K562 (cell line): ENCODE measurements around the gene ZNRF3. TPM values are rescaled to one million over a fixed set of nuclear protein-coding genes. Genes with fewer than 3 reads are reported as not detected.
A peak's percentile ranks its signal among the peaks of the same experiment; 100 is the strongest.

ENCODE experiments used
- DIDO1 ChIP-seq: fragments of 450-650 bp; IDR thresholded peaks from 2 replicates; pipeline ENCODE4 v1.6.1; 2016; ENCODE audit warnings: low read depth, missing biosample characterization, missing genetic modification characterization
- E2F3 ChIP-seq: fragments of 250-450 bp; sonication (Bioruptor Pico); IDR thresholded peaks from 2 replicates; pipeline ENCODE4 v1.4.0; 2020; ENCODE audit warnings: mild to moderate bottlenecking
- HDGF ChIP-seq: fragments of 450-650 bp; IDR thresholded peaks from 2 replicates; pipeline ENCODE4 v1.6.1; 2016
- KDM1A ChIP-seq, 2 experiments: fragments of 450-650 bp; IDR thresholded peaks; 2 replicates each; pipeline ENCODE4 v1.6.1; 2016; ENCODE audit warnings: mild to moderate bottlenecking in 2 of 2
- NR2C2 ChIP-seq, 2 experiments: fragments of 200-800 bp in 1 of 2; sonication (Bioruptor generic) in 1 of 2; sonication (generic) in 1 of 2; formaldehyde crosslinking in 1 of 2; IDR thresholded peaks; 2 replicates each; pipeline versions ENCODE4 v1.6.1 to v1.8.0; 2016 to 2022; ENCODE audit warnings: mild to moderate bottlenecking in 1 of 2, missing compliant biosample characterization in 1 of 2, missing genetic modification characterization in 1 of 2, missing genetic modification reagents in 1 of 2
- SETDB1 ChIP-seq: IDR thresholded peaks from one replicate; pipeline ENCODE4 v1.6.1; 2012; ENCODE audit warnings: low read length, control low read depth, inconsistent platforms
- SIN3A ChIP-seq, 2 experiments: fragments of 150-350 bp in 1 of 2; IDR thresholded peaks; 2 replicates each; pipeline ENCODE4 v1.6.1; 2011 to 2016; ENCODE audit warnings: borderline replicate concordance in 2 of 2, low read depth in 2 of 2, low read length in 2 of 2, mild to moderate bottlenecking in 2 of 2, moderate library complexity in 2 of 2; ENCODE audit not compliant: control insufficient read depth in 1 of 2
- SRF ChIP-seq, 2 experiments: fragments of 250-450, 450-650 bp in 1 of 2; sonication (Bioruptor Pico) in 1 of 2; sonication (generic) in 1 of 2; formaldehyde crosslinking; IDR thresholded peaks; 2 replicates each; pipeline versions ENCODE4 v1.5.0 to v1.5.1; 2020 to 2022; ENCODE audit warnings: mild to moderate bottlenecking in 1 of 2, missing genetic modification reagents in 1 of 2
- ZBTB1 ChIP-seq: sonication (generic); formaldehyde crosslinking; IDR thresholded peaks from 2 replicates; pipeline ENCODE4 v1.8.1; 2023; ENCODE audit warnings: missing genetic modification reagents, low read depth, mild to moderate bottlenecking, borderline replicate concordance
- ZBTB7A ChIP-seq: IDR thresholded peaks from 2 replicates; pipeline ENCODE4 v1.6.1; 2011; ENCODE audit warnings: low read depth, mild to moderate bottlenecking, low read length, moderate library complexity, borderline replicate concordance; ENCODE audit not compliant: control insufficient read depth
- ZFP30 ChIP-seq: fragments of 250-450 bp; sonication (Bioruptor Pico); IDR thresholded peaks from 2 replicates; pipeline ENCODE4 v1.8.0; 2022; ENCODE audit warnings: moderate library complexity, mild to moderate bottlenecking, inconsistent platforms, borderline replicate concordance
- ZNF707 ChIP-seq: fragments of 250-450 bp; sonication (Bioruptor Pico); conservative IDR thresholded peaks from 2 replicates; pipeline ENCODE4 v1.8.0; 2022; ENCODE audit warnings: inconsistent platforms, mild to moderate bottlenecking, moderate library complexity
- ZNF76 ChIP-seq: fragments of 250-450 bp; sonication (Bioruptor Pico); IDR thresholded peaks from 2 replicates; pipeline ENCODE4 v1.4.0; 2020; ENCODE audit warnings: mild to moderate bottlenecking, moderate library complexity, borderline replicate concordance
- polyA plus RNA-seq, 8 experiments: library from polyadenylated mRNA; depleted of rRNA in 4 of 8; stranded (reverse) in 5 of 8; unstranded in 3 of 8; fragments of >200 nt; fragmentation: Nextera tagmentation in 2 of 8; fragmentation: Illumina TruSeq in 1 of 8; extraction: Ambion mirVana in 2 of 8; extraction: Trizol in 1 of 8; gene quantifications; 2 replicates each; pipeline versions ENCODE4 v1.2.1 to v1.2.3, GENCODE V29; 2011 to 2014; ENCODE audit warnings: inconsistent platforms in 1 of 8, missing spikeins in 1 of 8
- total RNA-seq, 7 experiments: library from RNA; depleted of rRNA in 6 of 7; stranded (reverse); fragments of >200 nt in 6 of 7; fragmentation: Illumina TruSeq in 2 of 7; extraction: Trizol in 2 of 7; gene quantifications; 2 replicates each; pipeline versions ENCODE4 v1.2.1 to v1.2.3, GENCODE V29; 2011 to 2021; ENCODE audit warnings: low replicate concordance in 1 of 7
- TF ChIP-seq, protein P1 (sequence below): fragments of 450-650 bp; IDR thresholded peaks from 2 replicates; pipeline ENCODE4 v1.6.1; 2018; ENCODE audit not compliant: partially characterized antibody
- TF ChIP-seq, protein P2 (sequence below): fragments of 450-650 bp; IDR thresholded peaks from 2 replicates; pipeline ENCODE4 v1.6.1; 2018; ENCODE audit warnings: mild to moderate bottlenecking, low read depth; ENCODE audit not compliant: partially characterized antibody
- TF ChIP-seq, protein P3 (sequence below): fragments of 450-650 bp; IDR thresholded peaks from 2 replicates; pipeline ENCODE4 v1.7.1; 2018; ENCODE audit warnings: mild to moderate bottlenecking, low read depth; ENCODE audit not compliant: partially characterized antibody
- TF ChIP-seq, protein P4 (sequence below): fragments of 450-650 bp; IDR thresholded peaks from 2 replicates; pipeline ENCODE4 v1.6.1; 2016

The ZNRF3 gene
- total and polyA plus RNA-seq, 9 of the 15 experiments (the other 6 are each of a cell fraction or from before 2014, with no cell fraction given): 0.41 to 5.9 (median 1.7) TPM

DNA sequence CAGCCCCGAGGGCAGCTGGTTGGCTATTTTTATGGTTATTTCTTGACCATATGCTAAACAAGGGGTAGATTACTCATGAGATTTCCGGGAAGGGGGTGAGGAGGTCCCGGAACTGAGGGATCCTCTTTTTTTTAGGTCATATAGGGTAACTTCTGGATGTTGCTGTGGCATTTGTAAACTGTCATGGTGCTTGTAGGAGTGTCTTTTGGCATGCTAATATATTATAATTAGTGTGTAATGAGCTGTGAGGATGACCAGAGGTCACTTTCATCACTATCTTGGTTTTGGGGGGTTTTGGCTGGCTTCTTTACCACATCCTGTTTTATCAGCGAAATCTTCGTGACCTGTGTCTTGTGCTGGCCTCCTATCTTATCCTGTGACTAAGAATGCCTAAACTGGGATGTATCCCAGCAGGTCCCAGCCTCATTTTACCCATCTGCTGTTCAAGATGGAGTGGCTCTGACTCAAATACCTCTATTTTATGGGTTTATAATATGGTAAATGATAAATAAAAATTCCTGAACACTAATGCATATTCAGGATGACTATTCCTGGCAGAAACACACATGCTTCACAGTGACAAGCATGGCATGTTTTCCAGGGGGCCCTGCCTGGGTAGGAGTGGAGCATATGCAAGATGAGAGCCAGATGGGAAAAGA is 200.7 kb downstream of the ZNRF3 start (continued):
- TF ChIP-seq ZNF707 (no peak), DIDO1 (no peak), ZNF76 (CRISPR knock-in tag) (peak; percentile 52; the same call in 1 of the 2 replicates), E2F3 (CRISPR knock-in tag) (no peak), SETDB1 (no peak), ZBTB7A (no peak), KDM1A (IDR thresholded peaks at IDR 0.05) (no peak), SIN3A (IDR thresholded peaks at IDR 0.05; ENCODE audit: borderline replicate concordance in 2 of 2, control insufficient read depth in 1 of 2, low read depth in 2 of 2, low read length in 2 of 2) (no peak), HDGF (no peak), ZBTB1 (CRISPR knock-in tag) (no peak), ZFP30 (CRISPR knock-in tag) (no peak), NR2C2 (CRISPR knock-in tag; IDR thresholded peaks at IDR 0.05) (no peak), NR2C2 (tag; IDR thresholded peaks at IDR 0.05) (peak; percentile 80), SRF (CRISPR knock-in tag; IDR thresholded peaks at IDR 0.05) (no peak)
- TF ChIP-seq, protein P1, sequence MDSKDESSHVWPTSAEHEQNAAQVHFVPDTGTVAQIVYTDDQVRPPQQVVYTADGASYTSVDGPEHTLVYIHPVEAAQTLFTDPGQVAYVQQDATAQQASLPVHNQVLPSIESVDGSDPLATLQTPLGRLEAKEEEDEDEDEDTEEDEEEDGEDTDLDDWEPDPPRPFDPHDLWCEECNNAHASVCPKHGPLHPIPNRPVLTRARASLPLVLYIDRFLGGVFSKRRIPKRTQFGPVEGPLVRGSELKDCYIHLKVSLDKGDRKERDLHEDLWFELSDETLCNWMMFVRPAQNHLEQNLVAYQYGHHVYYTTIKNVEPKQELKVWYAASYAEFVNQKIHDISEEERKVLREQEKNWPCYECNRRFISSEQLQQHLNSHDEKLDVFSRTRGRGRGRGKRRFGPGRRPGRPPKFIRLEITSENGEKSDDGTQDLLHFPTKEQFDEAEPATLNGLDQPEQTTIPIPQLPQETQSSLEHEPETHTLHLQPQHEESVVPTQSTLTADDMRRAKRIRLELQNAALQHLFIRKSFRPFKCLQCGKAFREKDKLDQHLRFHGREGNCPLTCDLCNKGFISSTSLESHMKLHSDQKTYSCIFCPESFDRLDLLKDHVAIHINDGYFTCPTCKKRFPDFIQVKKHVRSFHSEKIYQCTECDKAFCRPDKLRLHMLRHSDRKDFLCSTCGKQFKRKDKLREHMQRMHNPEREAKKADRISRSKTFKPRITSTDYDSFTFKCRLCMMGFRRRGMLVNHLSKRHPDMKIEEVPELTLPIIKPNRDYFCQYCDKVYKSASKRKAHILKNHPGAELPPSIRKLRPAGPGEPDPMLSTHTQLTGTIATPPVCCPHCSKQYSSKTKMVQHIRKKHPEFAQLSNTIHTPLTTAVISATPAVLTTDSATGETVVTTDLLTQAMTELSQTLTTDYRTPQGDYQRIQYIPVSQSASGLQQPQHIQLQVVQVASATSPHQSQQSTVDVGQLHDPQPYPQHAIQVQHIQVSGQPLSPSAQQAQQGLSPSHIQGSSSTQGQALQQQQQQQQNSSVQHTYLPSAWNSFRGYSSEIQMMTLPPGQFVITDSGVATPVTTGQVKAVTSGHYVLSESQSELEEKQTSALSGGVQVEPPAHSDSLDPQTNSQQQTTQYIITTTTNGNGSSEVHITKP: no peak
- TF ChIP-seq, protein P2, sequence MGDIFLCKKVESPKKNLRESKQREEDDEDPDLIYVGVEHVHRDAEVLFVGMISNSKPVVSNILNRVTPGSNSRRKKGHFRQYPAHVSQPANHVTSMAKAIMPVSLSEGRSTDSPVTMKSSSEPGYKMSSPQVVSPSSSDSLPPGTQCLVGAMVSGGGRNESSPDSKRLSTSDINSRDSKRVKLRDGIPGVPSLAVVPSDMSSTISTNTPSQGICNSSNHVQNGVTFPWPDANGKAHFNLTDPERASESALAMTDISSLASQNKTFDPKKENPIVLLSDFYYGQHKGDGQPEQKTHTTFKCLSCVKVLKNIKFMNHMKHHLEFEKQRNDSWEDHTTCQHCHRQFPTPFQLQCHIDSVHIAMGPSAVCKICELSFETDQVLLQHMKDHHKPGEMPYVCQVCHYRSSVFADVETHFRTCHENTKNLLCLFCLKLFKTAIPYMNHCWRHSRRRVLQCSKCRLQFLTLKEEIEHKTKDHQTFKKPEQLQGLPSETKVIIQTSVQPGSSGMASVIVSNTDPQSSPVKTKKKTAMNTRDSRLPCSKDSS: no peak
- TF ChIP-seq, protein P3, sequence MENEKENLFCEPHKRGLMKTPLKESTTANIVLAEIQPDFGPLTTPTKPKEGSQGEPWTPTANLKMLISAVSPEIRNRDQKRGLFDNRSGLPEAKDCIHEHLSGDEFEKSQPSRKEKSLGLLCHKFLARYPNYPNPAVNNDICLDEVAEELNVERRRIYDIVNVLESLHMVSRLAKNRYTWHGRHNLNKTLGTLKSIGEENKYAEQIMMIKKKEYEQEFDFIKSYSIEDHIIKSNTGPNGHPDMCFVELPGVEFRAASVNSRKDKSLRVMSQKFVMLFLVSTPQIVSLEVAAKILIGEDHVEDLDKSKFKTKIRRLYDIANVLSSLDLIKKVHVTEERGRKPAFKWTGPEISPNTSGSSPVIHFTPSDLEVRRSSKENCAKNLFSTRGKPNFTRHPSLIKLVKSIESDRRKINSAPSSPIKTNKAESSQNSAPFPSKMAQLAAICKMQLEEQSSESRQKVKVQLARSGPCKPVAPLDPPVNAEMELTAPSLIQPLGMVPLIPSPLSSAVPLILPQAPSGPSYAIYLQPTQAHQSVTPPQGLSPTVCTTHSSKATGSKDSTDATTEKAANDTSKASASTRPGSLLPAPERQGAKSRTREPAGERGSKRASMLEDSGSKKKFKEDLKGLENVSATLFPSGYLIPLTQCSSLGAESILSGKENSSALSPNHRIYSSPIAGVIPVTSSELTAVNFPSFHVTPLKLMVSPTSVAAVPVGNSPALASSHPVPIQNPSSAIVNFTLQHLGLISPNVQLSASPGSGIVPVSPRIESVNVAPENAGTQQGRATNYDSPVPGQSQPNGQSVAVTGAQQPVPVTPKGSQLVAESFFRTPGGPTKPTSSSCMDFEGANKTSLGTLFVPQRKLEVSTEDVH: no peak
- TF ChIP-seq, protein P4, sequence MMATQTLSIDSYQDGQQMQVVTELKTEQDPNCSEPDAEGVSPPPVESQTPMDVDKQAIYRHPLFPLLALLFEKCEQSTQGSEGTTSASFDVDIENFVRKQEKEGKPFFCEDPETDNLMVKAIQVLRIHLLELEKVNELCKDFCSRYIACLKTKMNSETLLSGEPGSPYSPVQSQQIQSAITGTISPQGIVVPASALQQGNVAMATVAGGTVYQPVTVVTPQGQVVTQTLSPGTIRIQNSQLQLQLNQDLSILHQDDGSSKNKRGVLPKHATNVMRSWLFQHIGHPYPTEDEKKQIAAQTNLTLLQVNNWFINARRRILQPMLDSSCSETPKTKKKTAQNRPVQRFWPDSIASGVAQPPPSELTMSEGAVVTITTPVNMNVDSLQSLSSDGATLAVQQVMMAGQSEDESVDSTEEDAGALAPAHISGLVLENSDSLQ: no peak
